Right forelimb (tissue), 1 donor: Measurements from ENCODE around the gene DPEP1.
"Not testable (repeated sequence)": the region's sequence is repeated elsewhere in the genome, so short reads cannot be mapped to it uniquely, and the experiment has no call there.

ENCODE experiments used
- DNase-seq: peaks from one replicate; pipeline ENCODE4 v3.0.0-alpha.2; 2018

DPEP1 gene

DNA sequence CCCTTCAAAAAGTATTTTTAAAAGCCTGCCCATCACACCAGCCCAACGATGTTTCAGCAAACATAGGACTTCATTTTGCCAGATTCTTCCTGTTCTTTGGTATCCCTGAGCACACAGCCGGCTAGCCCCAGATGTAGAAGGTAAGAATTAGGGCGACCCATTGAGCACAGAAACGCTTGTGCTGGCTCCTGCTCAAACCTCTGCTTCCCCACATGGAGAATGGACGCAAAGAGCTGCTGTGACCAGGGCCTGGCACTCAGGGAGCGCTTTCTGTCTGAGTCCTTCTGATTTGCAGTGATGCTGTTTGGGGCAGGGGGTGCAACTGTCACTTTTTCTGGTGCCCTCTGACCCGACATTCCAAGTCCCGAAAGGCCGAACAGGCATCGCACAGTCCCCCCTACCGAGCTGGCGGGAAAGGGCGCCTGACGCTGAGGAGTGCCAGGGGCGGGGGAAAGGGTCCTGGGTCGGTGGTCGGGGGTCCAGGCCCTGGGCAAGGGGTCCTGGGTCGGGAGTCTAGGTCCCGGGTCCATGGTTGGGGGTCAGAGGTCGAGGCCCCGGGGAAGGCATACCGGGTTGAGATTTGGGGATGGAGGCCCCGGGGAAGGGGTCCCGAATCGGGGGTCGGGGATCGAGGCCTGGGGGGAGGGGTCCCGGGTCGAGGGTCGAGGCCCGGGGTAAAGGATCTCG, 43.1 kb downstream of the DPEP1 start:
- no peak for DNase-seq

DNA sequence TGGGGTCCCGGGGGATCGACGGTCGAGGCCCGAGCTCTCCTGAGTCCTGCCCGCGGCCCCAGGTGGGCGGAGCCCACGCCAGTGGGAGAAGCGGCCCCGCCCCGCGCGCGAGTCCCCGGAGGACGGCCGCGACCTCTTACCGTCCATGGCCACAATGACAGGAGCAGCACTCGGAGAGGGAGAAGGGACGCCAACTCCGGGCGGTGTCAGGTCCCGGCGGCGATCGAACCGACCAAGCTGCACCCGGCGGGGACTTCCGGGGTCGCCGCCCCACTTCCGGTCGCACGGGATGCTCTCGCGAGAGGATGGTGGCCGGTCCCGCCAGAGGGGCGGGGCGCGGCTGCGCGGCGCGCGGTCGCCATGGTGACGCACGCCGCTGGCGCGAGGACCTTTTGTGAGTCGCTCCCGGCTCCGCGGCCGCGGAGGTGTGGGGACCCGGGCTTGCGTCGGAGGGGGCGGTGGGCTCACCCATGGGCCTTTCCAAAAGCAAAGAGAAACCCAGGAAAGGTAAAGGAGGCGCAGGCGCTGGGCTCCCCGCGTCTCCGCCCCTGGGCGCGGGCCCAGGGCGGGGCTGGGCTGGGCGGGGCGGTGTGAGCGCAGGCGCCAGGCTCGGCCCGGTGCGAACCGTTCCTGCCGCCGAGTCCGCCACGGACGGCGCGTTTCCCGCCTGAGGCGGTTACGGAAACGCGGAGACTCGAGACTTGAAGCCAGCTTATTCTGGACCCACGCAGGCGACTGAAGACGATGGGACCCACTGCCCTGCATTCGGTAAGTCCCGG, 44.2 kb downstream of the DPEP1 start, which contains the start of the genes CHMP1A and SPATA33:
TSS of gene CHMP1A (minus strand) at position 267 of the 779 bp plus-strand sequence. CDS start at position 147, 120 bp downstream.
TSS of gene SPATA33 (plus strand) at position 395 of the 779 bp plus-strand sequence. CDS start at position 471, 76 bp downstream.
- DNase-seq = peak; percentile 95

DNA sequence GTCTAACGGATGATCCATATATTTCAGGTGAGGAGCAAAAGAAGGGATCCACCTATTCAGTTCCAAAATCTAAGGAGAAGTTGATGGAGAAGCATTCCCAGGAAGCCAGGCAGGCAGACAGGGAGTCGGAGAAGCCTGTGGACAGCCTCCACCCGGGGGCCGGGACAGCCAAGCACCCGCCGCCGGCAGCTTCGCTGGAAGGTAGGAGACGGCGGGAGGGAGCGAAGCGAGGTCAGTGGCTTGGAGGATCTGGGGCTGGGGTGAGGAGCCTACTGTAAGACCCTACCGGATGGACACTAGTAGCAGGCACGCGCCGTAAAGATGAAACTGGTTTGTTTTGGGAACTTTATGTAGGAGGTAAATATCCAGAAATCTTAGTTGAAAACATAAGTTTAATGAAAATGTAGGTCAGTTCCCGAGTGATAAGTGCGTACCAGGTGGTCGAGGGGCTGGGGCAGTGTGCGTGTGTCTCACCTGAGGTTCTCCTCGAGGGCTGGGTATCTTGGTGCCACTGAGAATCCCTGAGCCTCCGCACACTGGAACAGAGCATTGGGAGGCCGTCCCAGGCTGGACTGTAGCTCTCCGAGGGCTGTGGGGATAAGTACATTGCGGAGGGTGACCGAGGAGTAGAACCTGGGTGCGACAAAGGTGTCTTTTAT, 44.9 kb downstream of the DPEP1 start:
- no peak for DNase-seq

DNA sequence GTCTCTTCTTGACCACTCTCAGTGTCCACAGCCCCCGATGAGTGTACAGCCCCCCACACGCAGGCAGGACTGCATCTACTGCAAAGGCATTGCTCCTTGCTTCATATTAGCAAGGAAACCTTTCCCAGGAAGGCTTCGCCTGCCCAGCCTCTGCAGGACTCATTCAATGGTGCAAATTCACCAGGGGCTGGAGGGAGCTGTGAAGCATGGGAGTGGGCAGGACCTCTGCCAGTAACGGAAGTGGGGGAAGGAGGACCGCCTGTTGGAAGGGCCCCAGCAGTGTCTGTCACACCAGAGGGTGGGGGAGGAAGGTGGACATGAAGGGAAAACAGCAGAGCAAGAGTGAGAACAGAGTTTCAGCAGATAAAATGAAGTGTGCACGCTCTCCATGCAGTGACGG, 46.7 kb downstream of the DPEP1 start:
- no peak for DNase-seq

DNA sequence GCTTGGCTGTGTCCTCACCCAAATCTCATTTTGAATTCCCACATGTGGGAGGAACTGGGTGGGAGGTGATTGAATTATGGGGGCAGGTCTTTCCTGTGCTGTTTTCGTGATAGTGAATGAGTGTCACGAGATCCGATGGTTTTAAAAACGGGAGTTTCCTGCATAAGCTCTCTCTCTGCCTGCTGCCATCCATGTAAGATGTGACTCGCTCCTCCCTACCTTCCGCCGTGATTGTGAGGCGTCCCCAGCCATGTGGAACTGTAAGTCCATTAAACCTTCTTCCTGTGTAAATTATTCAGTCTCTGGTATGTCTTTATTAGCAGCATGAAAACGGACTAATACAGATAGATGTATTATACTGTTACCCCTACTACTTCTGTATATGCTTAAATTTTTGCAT, 47.8 kb downstream of the DPEP1 start:
- DNase-seq = no peak

DNA sequence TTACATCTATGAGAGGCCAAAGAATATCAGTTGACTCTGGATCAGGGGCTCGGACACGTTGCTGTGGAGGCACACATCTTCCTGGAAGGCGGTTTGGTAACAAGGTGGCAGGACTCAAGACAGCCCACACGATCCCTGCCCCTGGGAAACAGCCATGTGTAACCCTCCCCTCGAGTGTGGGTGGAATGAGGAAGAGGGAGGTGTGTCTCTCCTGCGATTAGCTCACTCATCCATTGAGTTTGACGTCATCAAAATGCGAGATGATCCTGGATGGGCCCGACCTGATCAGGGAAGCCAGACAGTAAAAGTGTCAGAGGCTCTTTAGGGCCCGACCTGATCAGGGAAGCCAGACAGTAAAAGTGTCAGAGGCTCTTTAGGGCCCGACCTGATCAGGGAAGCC, 50.8 kb downstream of the DPEP1 start:
- DNase-seq = not testable (repeated sequence)

DNA sequence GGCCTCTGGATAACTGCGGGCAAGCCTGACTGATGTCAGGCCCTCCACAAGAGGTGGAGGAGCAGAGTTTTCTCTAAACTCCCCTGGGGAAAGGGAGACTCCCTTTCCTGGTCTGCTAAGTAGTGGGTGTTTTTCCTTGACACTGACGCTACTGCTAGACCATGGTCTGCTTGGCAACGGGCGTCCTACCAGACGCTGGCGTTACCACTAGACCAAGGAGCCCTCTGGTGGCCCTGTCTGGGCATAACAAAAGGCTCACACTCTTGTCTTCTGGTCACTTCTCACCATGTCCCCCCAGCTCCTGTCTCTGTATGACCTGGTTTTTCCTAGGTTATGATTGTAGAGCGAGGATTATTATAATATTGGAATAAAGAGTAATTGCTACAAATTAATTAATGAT, 53.6 kb downstream of the DPEP1 start:
- DNase-seq = not testable (repeated sequence)

DNA sequence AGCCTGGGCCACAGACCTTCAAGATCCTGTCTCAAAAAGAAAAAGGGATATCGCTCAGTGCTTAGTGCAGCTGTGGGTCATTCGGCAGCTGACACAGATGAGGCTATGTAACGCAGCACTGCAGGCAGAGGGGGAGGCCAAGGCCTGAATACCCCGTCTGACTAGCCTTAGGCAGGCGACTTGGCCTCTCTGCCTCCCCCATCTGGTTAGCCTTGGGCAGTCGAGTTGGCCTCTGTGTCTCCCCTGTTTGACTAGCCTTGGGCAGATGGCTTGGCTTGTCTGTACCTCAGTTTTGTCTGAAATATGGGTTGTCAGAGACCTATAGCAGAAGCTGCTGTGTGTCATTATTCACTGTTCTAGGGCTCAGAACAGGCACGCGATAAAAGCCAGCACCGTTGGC, 54.2 kb downstream of the DPEP1 start:
- DNase-seq = no peak

DNA sequence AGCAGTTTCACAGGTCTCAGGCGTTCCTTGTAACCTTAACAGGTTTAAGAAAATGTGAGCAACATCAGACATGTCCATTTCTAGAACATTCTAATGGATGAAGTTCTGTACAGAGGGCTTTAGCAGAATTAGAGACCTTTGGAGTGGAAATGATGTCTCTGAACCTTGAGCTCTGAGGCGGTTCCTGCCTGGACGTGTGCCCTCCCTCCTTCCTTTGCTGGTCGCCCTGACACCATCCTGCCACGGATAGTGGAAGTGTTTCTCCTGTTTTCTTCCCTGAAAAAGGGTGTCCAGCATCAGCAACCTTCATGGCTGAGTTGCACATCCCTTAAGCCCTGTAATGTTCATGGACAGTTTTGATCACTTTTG, 55.3 kb downstream of the DPEP1 start:
- no peak for DNase-seq

DNA sequence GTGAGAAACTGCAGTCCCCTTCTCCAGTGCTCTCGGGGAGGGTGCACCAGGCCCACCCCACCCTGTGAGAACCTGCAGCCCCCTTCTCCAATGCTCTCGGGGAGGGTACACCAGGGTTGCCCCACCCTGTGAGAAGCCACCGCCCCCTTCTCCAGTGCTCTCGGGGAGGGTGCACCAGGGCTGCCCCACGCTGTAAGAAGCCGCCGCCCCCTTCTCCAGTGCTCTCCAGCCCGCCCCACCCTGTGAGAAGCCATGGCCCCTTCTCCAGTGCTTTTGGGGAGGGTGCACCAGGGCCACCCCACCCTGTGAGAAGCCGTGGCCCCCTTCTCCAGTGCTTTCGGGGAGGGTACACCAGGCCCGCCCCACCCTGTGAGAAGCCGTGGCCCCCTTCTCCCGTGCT, 56.3 kb downstream of the DPEP1 start:
- no peak for DNase-seq

DNA sequence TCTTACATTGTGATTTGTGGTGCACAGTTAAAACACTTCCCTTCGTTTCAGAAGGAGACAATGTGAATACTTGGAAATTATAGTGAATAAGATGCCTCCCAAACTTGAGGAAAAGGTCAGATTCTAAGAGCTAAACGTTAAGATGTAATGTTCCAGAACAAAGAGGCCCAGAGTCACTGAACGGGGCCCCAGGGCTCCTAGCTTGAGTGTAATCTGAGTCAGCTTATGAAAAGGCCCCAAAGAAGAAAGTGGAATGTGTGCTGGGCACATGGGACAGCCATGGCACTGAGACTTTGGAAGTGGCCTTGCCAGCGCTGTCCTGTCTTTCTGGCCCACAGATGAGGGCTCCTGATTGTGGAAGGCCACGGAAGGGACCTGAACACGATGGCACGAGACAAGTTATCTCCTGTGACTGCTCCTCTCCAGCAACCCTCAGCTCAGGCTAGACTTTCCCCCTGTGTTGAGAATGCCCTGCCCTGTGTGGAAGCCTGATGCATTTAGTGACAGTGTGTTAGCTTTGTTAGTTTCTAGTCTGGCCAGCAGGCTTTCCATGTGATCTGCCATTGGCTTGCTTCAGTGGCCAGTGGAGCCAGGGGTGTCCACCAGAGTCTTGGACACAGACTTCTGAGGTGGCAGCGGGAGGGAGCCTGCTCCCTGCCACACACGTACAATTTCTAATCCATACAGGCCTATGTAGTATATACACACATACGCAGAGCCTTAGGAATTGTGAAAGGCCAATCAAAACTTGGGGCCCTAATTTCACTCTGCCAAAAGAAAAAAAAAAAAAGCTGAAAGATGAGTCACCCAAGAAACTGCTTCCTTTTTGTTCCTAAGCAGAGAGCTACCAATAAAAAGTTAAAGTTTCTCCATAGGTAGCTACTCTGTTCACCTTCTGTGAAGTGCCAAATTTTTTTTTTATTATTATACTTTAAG, 57.3 kb downstream of the DPEP1 start:
- DNase-seq = no peak

DNA sequence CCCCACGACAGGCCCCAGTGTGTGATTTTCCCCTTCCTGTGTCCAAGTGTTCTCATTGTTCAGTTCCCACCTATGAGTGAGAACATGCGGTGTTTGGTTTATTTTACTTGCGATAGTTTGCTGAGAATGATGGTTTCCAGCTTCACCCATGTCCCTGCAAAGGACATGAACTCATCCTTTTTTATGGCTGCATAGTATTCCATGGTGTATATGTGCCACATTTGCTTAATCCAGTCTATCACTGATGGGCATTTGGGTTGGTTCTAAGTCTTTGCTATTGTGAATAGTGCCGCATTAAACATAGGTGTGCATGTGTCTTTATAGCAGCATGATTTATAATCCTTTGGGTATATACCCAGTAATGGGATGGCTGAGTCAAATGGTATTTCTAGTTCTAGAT, 58.1 kb downstream of the DPEP1 start:
- DNase-seq = not testable (repeated sequence)

DNA sequence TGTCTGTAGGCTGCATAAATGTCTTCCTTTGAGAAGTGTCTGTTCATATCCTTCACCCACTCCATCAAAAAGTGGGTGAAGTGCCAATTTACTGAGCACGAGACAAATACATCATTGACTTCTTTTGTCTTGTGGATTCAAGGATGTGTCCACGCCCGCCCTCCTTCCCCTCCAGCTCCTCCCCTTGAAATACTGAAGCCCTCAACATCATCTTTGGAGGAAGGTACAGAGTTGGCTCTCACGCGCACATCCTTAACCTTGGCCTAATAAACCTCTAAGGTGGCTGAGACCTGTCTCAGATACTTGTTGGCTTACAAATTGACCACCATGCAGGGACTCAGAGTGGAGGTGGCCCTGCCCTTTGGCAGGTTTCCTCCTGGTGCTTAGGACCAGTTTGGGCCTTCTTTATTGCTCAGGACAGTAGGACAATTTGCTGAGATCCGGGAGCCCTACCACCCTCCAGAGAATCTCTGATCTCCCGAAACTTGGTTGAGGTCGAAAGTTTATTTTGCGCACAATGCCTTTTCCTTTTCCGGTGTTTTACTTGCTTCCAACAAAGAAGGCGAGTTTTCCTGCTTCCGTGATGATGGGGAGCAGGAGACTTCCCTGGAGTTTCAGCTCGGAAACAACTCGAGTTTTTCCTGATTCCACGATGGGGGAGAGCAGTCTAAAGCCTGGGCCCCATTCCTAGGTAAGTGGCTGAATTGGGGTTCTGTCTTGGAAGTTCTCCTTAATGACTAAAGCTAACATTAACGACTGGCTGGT, 58.9 kb downstream of the DPEP1 start:
- DNase-seq = no peak

DNA sequence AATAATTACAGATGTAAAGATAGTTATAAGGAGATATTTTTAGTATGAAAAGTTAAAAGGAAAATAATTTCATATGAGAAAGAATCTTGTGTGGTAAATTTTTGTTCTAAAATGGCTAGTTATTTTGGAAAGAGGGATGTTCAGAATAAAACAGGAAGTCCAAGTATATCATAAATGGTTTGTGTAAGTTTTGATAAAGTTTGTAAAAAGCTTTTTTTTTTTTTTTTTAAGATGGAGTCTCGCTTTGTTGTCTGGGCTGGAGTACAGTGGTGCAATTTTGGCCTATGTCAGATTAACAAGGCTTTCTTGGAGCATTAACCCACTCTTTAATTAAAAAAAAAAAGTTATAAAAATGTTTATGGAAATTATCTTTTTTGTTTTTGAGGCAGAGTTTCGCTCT, 64.8 kb downstream of the DPEP1 start:
- DNase-seq = no peak

DNA sequence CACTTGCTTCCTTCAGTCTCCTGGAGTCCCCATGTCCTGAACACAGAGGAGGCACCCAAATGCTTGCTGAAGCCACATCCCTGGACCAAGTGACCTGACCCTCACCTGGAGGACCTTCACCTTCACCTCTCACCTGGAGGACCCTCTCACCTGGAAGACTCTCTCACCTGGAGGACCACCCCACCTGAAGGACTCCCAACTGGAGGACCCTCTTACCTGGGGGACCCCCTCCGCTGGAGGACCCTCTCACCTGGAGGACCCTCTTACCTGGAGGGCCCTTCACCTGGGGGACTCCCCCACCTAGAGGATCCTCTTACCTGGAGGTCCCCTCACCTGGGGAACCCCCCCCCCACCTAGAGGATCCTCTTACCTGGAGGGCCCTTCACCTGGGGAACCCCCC, 72.5 kb downstream of the DPEP1 start:
- DNase-seq = no peak

DNA sequence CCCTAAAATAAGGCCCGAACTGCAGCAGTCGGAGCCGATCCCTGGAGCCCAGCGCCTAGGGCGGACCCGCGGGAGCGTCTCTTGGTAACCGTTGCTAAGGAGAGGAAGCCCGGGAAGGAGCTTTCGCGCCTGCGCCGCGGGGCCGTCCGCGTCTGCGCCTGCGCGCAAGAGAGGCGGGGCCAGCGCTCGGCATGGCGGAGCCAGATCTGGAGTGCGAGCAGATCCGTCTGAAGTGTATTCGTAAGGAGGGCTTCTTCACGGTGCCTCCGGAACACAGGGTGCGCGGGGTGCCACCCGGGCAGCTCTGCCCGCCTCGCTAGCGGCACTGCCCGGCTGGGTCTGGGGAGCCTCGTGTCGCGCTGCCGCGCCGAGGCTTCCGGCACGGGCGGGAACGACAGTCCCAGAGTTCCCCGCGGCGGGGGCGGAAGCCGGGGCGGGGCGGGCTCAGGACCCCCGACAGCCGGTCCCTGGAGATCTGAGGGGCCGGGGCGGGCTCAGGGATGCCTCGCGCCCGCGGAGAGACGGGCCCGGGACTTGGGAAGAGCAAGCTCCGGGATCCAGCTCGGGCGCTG, 73.2 kb downstream of the DPEP1 start, which contains the start of gene CDK10:
TSS of gene CDK10 (plus strand) at position 170 of the 572 bp plus-strand sequence. CDS start at position 192, 22 bp downstream.
- peak; percentile 97 for DNase-seq

DNA sequence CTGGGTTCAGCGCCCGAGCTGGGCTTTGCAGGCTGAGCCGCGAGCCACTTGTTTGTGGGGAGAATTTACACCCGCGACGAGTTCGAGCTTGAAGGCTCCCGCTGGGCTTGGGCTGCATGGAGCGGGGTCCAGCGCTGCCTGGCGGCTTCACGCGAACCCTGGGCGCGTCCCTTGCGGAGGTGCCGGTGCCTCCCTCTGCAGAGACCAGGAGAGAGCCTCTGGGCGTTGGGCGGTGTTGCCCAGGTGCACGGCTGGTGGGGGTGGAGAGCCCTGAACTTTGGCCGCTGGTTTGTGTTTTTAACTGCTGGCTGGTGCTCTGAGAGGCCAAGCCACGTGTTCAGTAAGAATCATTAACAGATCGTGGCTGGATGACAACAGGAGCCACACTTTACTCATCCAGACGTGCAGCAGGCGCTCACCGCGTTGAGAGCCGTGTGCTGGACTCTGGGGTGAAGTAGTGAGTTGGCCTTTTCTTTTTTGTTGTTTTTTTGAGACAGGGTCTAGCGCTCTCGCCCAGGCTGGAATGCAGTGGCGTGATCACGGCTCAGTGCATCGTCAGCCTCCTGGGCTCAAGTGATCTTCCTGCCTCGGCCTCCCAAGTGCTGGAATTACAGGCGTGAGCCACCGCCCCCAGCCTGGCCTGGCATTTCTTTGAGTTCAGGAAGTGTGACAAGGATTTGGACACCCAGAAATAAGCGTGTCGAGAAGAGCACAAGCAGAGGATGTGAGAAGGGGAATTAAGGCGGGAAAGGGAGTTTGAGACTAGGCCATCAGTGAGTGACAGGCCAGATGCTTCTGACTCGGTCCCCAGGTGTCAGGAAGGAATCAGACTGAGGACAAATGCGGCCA, 73.9 kb downstream of the DPEP1 start:
- DNase-seq = no peak
